GM21381 (cell line): ENCODE results near the gene ZPR1.
A peak's percentile ranks its signal among the peaks of the same experiment; 100 is the strongest.

Experiments used
- ATAC-seq: cut with Tn5 transposase; IDR thresholded peaks from one replicate; pipeline ENCODE4 v1.9.1; 2021; ENCODE audit warnings: mild to moderate bottlenecking, moderate library complexity; ENCODE audit not compliant: unreplicated experiment

ZPR1 gene

GRCh38 chr11:116792869-116793771, 5.3 kb upstream of the ZPR1 start:
- no peak for ATAC-seq

DNA sequence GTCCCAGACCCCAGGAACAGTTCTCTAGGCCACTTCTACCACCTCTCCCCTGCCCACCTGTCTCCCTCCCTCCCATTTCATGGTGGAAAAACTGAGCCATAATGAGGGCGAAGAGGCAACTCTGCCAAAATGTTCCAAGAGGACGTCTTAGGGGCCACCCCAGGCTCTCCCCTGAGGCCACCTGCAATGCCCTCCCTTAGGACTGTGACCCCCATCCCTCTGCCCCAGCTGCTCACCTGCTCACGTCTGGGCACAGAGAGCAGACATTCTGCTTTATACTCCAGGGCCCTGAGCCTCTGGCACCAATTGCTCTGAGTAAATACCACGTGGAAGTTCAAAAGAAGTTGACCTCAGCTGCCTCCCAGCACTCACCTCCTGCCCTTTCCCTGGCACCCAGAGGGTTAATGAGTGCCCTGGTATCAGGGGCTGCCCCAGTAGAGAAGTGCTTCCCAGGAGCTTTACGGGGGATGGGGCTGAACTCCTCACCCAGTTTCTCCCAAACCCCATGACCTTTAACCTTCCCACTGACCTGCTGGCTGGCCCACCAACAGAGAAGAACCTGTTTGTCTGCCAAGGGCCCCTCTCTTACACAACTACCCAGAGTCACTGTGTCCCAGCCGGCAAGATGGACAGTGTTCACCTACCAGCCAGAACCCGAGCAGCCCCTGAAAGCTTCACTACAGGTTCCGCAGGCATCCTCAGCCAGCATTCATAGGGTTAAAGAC, 4.5 kb upstream of the ZPR1 start:
- no peak for ATAC-seq

DNA sequence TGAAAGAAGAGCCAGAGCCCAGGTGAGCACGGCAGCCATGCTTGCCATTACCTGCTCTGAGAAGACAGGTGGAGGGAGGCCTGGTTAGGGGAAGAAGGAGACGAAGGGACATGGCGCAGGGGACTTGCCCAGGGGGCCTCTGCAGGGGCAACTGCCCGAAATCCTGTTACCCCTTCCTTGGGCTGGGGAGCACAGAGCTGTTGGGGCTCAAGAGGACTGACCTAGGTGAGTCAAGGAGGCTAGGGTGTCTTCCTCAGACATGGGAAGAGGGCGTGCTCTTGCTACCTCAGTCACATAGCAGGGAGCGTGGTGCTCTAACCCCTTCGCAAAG, 4.0 kb upstream of the ZPR1 start, which contains the start of gene APOA5:
APOA5 (minus strand) TSS at position 67 of the 331 bp plus-strand sequence; CDS start at position 48, 19 bp downstream.
- ATAC-seq: no peak

- no peak for ATAC-seq
Observed at GRCh38 chr11:116791002-116791812, 3.4 kb upstream of the ZPR1 start.

- no peak for ATAC-seq
Observed at GRCh38 chr11:116790167-116791001, 2.6 kb upstream of the ZPR1 start.

- ATAC-seq: no peak
Observed at GRCh38 chr11:116788975-116789374, 1.2 kb upstream of the ZPR1 start.

DNA sequence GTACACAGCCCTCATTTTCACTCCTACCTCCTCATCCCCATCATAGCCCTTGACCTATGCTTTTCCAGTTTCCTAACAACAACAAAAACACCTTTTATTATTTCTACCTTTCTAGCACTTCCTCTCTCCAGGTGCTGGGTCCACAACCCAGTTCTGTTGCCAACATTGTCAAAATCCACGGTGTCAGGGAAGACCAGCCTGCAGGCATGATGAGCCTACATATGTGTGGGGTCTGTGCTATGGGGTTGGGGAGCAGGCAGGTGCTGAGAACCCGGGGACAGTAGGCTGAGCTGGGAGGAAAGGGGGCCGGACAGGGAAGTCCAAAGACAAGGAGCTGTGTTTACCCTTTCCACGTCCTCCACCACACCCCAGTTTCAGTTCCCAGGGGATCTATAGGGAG, 711 bp upstream of the ZPR1 start:
- no peak for ATAC-seq

- ATAC-seq: no peak
Observed at GRCh38 chr11:116787436-116787785, 412 bp downstream of the ZPR1 start.

- ATAC-seq: no peak
Observed at GRCh38 chr11:116786966-116787365, 857 bp downstream of the ZPR1 start.

- ATAC-seq: no peak
Observed at GRCh38 chr11:116786326-116786725, 1.5 kb downstream of the ZPR1 start.

DNA sequence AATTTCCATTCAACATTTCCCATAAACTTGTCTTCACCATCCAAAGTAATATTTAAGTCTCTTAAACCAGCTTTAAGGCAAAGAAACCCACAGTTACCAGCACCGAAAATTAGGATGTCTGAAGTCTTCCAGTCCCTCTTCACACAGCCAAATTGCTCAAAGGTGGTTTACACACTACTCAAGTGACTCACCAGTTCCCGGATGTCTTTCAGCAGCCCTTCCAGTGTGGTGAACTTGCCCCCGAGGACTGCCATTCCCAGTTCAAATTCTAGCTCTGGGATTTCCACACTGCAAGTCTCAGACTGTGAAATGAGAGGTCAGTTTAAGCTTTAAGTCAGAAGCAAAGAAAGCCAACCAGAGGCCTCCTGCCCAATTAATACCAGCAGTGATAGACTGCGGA, 5.1 kb downstream of the ZPR1 start:
- no peak for ATAC-seq

GRCh38 chr11:116778556-116778955, 9.3 kb downstream of the ZPR1 start:
- ATAC-seq: no peak

GRCh38 chr11:116777056-116777455, 10.8 kb downstream of the ZPR1 start:
- ATAC-seq: no peak

DNA sequence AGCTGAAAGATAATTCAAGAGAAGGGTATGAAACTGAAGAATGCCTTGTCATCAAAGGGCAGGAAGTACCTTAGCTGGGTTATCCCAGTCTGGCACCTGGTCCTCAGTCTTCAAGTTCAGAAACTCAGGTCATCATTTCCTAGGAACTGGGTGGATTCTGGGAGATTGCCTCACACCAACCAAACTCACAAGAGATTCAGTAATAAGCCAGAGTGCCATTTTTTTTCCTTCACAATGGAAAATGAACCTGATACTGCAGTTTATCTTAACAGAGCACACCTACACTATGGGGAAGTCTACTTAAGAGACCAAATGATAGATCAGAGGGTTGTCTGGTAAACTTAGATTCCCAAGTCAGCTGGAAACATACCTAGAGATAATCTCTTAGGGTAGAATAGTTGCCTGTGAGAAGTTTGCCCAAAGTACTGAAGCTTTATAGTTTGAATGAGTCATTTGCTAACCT, 11.3 kb downstream of the ZPR1 start:
- ATAC-seq: no peak

DNA sequence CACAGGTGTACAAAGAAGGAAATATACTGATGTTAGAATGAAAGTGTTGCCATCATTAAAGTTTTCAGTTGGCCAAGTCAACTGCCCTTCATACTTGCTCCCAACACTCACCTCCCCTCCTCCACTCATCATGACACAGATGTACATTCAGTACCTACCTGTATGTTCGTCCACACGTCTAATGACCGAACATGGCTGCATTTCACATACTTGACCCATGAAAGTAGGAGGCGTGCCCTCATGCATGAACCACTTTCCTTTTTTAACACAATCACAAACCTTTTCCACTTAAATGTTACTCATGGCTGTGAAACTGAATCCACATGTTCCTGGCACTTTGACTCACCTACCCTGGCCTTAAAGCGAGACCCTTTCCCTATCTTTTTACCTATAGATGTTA, 11.8 kb downstream of the ZPR1 start:
- ATAC-seq: no peak

DNA sequence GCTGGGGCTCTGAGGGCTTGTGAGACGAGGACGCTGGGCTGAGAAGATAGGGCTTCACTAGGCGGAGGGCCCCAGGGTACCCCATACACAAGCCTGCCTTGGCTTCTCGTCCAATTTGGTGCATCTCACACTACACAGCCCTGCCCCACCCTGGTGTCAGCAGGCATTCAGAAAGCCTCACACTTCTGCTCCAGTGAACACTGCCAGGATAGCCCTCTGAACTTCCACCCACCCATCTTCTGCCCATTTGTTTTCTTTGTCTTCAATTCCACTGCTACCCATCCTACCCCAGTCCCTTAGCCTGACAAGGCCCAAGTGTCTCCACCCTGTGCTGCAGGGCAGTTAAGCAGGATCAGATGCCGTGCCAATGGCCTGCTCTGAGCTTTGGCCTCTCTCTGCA, 13.2 kb downstream of the ZPR1 start:
- ATAC-seq: no peak

GRCh38 chr11:116773203-116774097, 14.4 kb downstream of the ZPR1 start:
- no peak for ATAC-seq

DNA sequence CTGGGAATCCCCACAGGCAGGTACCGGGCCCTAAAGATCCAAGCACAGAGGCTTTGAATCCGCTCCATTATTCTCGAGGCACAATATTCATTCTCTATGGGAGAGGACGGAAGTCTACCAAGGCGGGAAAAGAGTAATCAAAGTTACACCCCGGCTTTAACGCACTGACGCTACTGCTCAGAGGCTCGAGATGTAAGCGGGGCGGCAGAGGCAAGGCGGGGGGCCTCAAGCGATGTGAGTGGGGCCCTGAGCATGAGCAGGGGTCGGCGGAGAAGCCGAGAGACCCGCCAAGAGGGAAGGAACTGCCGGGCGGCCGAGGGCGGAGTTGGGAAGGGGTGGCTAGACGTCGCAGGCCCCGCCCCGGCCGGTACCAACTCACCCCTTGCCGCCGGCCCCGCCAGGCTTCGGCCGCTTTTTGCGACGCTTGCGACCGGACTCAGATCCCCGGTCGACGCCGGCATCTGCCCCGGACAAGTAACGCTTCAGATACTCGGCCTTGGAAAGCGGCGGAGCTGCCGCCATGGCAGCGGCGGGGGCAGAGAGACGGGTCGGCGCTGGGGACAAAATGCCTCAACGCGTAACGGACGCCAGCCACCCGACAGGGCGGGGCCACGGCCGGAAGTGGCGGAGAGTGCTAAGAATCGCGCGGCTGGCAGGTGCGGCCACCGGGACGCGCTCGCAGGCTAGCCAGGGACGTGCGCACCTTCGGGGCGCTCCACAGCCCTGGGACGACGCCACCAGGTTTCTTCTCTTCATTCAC, 15.2 kb downstream of the ZPR1 start, which contains the start of gene BUD13:
BUD13 (minus strand) TSS at position 545 of the 760 bp plus-strand sequence; CDS start at position 522, 23 bp downstream.
- ATAC-seq: peak; percentile 89

DNA sequence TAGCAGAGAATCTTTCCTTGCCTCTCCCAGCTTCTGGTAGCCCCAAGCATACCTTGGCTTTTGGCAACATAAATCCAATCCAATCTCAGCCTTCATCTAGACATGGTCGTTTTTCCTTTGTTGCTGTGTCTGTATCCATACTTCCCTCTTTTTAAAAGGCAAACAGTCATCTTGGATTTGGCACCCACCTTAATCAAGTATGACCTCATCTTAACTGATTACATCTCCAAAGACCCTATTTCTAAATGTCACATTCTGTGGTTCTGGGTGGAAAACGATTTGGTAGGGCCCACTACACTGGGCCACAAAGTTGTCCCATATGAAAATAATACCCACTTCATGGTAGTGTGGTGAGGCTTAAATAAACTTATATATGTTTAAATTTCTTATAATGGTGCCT, 15.9 kb downstream of the ZPR1 start:
- no peak for ATAC-seq
